Measurements from ENCODE around the gene SPRED2. TPM values are rescaled to one million over a fixed set of nuclear protein-coding genes. Genes with fewer than 3 reads are reported as not detected.

SPRED2 gene
- total RNA-seq, 1 donor from 2014 or later = 54.5 TPM

- Mint-ChIP-seq H3K27ac (ENCODE audit: unreplicated experiment) (no peak overlapping the region), H3K27me3 (ENCODE audit: unreplicated experiment) (peaks cover 3% of the 10 kb centered on the region), H3K9me3 (ENCODE audit: unreplicated experiment) (peaks cover 2% of the 10 kb centered on the region), H3K4me3 (ENCODE audit: unreplicated experiment) (no peak overlapping the region), H3K36me3 (ENCODE audit: unreplicated experiment) (no peaks in the 10 kb centered on the region), H3K4me1 (ENCODE audit: low read depth, unreplicated experiment) (peaks cover 11% of the 10 kb centered on the region)
- no peak for TF ChIP-seq CTCF (IDR thresholded peaks at IDR 0.05; ENCODE audit: partially characterized antibody, unreplicated experiment)
- DNase-seq = no peak
These were observed 157.1 kb downstream of the SPRED2 start for GRCh38 chr2:65275141-65275915.

GRCh38 chr2:65273344-65273743 lies 159.1 kb downstream of the SPRED2 start:
- Mint-ChIP-seq H3K4me1 (ENCODE audit: low read depth, unreplicated experiment) (peaks cover 8% of the 10 kb centered on the region), H3K9me3 (ENCODE audit: unreplicated experiment) (peaks cover 2% of the 10 kb centered on the region), H3K27ac (ENCODE audit: unreplicated experiment) (no peak overlapping the region), H3K4me3 (ENCODE audit: unreplicated experiment) (no peak overlapping the region), H3K27me3 (ENCODE audit: unreplicated experiment) (peaks cover 3% of the 10 kb centered on the region), H3K36me3 (ENCODE audit: unreplicated experiment) (no peaks in the 10 kb centered on the region)
- DNase-seq = no peak
- TF ChIP-seq CTCF (IDR thresholded peaks at IDR 0.05; ENCODE audit: partially characterized antibody, unreplicated experiment) = no peak

DNA sequence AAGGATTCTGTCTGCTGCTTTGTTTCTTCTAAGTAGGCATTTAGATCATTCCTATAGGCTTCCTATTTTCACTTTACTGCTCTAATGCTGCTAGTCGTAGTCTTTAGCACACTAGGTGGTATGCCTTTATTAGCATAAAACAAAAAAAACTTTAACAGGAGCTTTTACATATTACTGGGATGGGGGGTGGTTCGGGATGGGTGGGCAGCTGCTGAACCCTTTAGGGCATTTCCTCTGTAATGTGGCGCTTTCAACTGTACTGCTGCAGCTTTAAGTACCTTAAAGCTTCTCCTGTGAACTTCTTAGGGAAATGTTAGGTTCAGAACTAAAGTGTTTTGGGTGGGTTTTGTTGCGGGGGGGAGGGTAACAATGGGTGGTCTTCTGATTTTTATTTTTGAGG lies 163.4 kb downstream of the SPRED2 start:
- no peak for TF ChIP-seq CTCF (IDR thresholded peaks at IDR 0.05; ENCODE audit: partially characterized antibody, unreplicated experiment)
- DNase-seq = no peak
- H3K36me3 Mint-ChIP-seq (ENCODE audit: unreplicated experiment) = no peaks in the 10 kb centered on the region
- no peaks in the 10 kb centered on the region for H3K9me3 Mint-ChIP-seq (ENCODE audit: unreplicated experiment)
- peaks cover 3% of the 10 kb centered on the region for H3K27me3 Mint-ChIP-seq (ENCODE audit: unreplicated experiment)
- no peak overlapping the region for H3K4me3 Mint-ChIP-seq (ENCODE audit: unreplicated experiment)
- H3K4me1 Mint-ChIP-seq (ENCODE audit: low read depth, unreplicated experiment) = no peaks in the 10 kb centered on the region
- no peak overlapping the region for H3K27ac Mint-ChIP-seq (ENCODE audit: unreplicated experiment)

DNA sequence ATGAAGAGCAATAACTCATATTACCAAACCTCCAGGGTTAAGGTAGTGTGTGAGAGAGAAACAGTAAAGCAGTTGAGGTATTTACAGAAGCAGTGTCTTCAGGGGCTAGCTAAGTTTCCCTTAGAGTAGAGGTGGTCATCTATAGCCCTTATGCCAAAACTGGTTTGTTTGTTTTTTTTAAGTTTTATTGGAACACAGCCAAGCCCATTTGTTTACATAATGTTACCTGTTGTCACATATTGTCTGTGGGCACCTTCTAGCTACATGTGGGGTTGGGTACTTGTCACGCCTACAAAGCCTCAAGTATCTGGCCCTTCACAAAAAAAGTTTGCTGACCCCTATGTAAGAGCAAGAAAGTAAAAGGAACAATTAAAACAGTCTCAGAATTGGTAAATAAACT lies 165.4 kb downstream of the SPRED2 start:
- no peak overlapping the region for H3K4me3 Mint-ChIP-seq (ENCODE audit: unreplicated experiment)
- DNase-seq = no peak
- no peak for TF ChIP-seq CTCF (IDR thresholded peaks at IDR 0.05; ENCODE audit: partially characterized antibody, unreplicated experiment)
- H3K27me3 Mint-ChIP-seq (ENCODE audit: unreplicated experiment) = no peaks in the 10 kb centered on the region
- no peaks in the 10 kb centered on the region for H3K9me3 Mint-ChIP-seq (ENCODE audit: unreplicated experiment)
- no peaks in the 10 kb centered on the region for H3K36me3 Mint-ChIP-seq (ENCODE audit: unreplicated experiment)
- H3K4me1 Mint-ChIP-seq (ENCODE audit: low read depth, unreplicated experiment) = no peaks in the 10 kb centered on the region
- H3K27ac Mint-ChIP-seq (ENCODE audit: unreplicated experiment) = no peak overlapping the region

DNA sequence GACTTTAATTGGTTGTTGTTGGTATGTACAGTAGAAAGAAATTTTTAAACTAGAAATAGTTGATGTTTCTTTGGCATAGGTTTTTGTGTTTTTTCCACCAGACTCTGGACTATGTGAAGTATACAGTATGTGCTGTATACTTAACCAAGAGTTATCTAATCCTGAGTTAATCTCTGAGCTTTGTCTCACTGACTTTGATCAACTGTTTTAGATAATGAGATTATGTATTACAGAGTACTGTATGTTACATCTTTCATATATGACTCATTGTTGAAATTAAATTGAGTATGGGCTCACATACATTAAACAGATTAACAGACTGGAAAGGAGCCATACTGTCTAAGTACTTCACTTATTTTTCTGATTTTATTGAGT lies 166.7 kb downstream of the SPRED2 start:
- Mint-ChIP-seq H3K4me3 (ENCODE audit: unreplicated experiment) (no peak overlapping the region), H3K27me3 (ENCODE audit: unreplicated experiment) (no peaks in the 10 kb centered on the region), H3K36me3 (ENCODE audit: unreplicated experiment) (no peaks in the 10 kb centered on the region), H3K4me1 (ENCODE audit: low read depth, unreplicated experiment) (no peaks in the 10 kb centered on the region), H3K9me3 (ENCODE audit: unreplicated experiment) (no peaks in the 10 kb centered on the region), H3K27ac (ENCODE audit: unreplicated experiment) (no peak overlapping the region)
- DNase-seq = no peak
- no peak for TF ChIP-seq CTCF (IDR thresholded peaks at IDR 0.05; ENCODE audit: partially characterized antibody, unreplicated experiment)

Measured in glutamatergic neuron (in vitro differentiated cells).